Measurements from ENCODE around the gene FUT1. TPM values are rescaled to one million over a fixed set of nuclear protein-coding genes. Genes with fewer than 3 reads are reported as not detected.
A peak's percentile ranks its signal among the peaks of the same experiment; 100 is the strongest.

Gene FUT1
- total RNA-seq, 1 experiment from 2014 or later, result 11.5 TPM

- Mint-ChIP-seq H3K4me3 (peak within 1 kb of the TSS; percentile 71), H3K27me3 (ENCODE audit: low read depth) (peaks cover 19% of the 10 kb centered on the region), H3K9me3 (no peaks in the 10 kb centered on the region), H3K27ac (peak within 1 kb of the TSS; percentile 97), H3K4me1 (peaks cover 27% of the 10 kb centered on the region), H3K36me3 (peaks cover 18% of the 10 kb centered on the region; the same call in 1 of the 2 replicates)
- ChIA-PET CTCF (interaction anchor here (0.5 to 3.4 kb wide), 15 partner anchors 8 to 699 kb away, joined by 3 to 14 read pairs (median 4); partner anchors contain the start of genes CA11, FUT2, GYS1 and KDELR1), POLR2A (interaction anchor here (1.0 to 1.5 kb wide), 5 partner anchors 8 to 51 kb away, joined by 3 to 5 read pairs (median 4); partner anchors contain the start of gene FUT2)
- TF ChIP-seq AR (CRISPR knock-in tag; IDR thresholded peaks at IDR 0.05), result 0 out of 2 replicates have a peak, but pooled peaks have one; percentile 10
- no peak for TF ChIP-seq MXD4 (CRISPR knock-in tag; IDR thresholded peaks at IDR 0.05; ENCODE audit: borderline replicate concordance)
- TF ChIP-seq CBFB (CRISPR knock-in tag; IDR thresholded peaks at IDR 0.05; ENCODE audit: low read depth), result no peak
- no peak for TF ChIP-seq NR1H2 (CRISPR knock-in tag; IDR thresholded peaks at IDR 0.05)
- no peak for TF ChIP-seq ATF3 (CRISPR knock-in tag; conservative IDR thresholded peaks at IDR 0.05)
- 0 out of 2 replicates have a peak, but pooled peaks have one; percentile 21 for TF ChIP-seq EMX1 (CRISPR knock-in tag; IDR thresholded peaks at IDR 0.05)
- no peak for TF ChIP-seq ZBTB43 (CRISPR knock-in tag; IDR thresholded peaks at IDR 0.05)
- no peak for TF ChIP-seq MYBL2 (CRISPR knock-in tag; IDR thresholded peaks at IDR 0.05)
- peak; percentile 55 for TF ChIP-seq ZMAT4 (CRISPR knock-in tag; IDR thresholded peaks at IDR 0.05)
- no peak for TF ChIP-seq ELF4 (CRISPR knock-in tag; IDR thresholded peaks at IDR 0.05; ENCODE audit: low read depth)
- no peak for TF ChIP-seq ATF6 (CRISPR knock-in tag; IDR thresholded peaks at IDR 0.05)
- TF ChIP-seq ZNF121 (CRISPR knock-in tag; IDR thresholded peaks at IDR 0.05), result no peak
- TF ChIP-seq CREM (CRISPR knock-in tag; IDR thresholded peaks at IDR 0.05), result peak; percentile 29; the same call in 1 of the 2 replicates
- peak; percentile 80 for TF ChIP-seq NFYB (CRISPR knock-in tag; conservative IDR thresholded peaks at IDR 0.05; ENCODE audit: low read depth)
- ATAC-seq, result peak; percentile 76
- peak; percentile 91 for DNase-seq (ENCODE audit: low spot score)
Measured at GRCh38 chr19:48746738-48747575, 5.5 kb downstream of the FUT1 start, which contains the start of gene IZUMO1. Gene IZUMO1 (minus strand): TSS chr19:48746909. CDS start chr19:48745859, 1,050 bp downstream.

- TF ChIP-seq RORB (CRISPR knock-in tag; IDR thresholded peaks at IDR 0.05), result no peak
- TF ChIP-seq ATF2 (CRISPR knock-in tag; IDR thresholded peaks at IDR 0.05; ENCODE audit: borderline replicate concordance, low read depth), result no peak
- no peak for TF ChIP-seq KAT7 (CRISPR knock-in tag; IDR thresholded peaks at IDR 0.05; ENCODE audit: borderline replicate concordance)
- TF ChIP-seq ATF1 (CRISPR knock-in tag; IDR thresholded peaks at IDR 0.05), result no peak
- no peak for TF ChIP-seq CREB1 (CRISPR knock-in tag; IDR thresholded peaks at IDR 0.05)
Measured at GRCh38 chr19:48746110-48746509, 6.3 kb downstream of the FUT1 start.

More at GRCh38 chr19:48746110-48746509, 6.3 kb downstream of the FUT1 start:
- ATAC-seq (no peak), DNase-seq (ENCODE audit: low spot score) (no peak)
- ChIA-PET POLR2A (interaction anchor here (1.1 to 1.5 kb wide), 3 partner anchors 21 to 50 kb away, joined by 3 to 5 read pairs (median 5); partner anchors contain the start of gene FUT2), CTCF (interaction anchor here (1.0 to 3.4 kb wide), 9 partner anchors 8 to 247 kb away, joined by 3 to 14 read pairs (median 5); partner anchors contain the start of genes CA11, FUT2, GYS1 and RUVBL2)
- peaks cover 16% of the 10 kb centered on the region; the same call in 1 of the 2 replicates for H3K36me3 Mint-ChIP-seq
- no peaks in the 10 kb centered on the region for H3K9me3 Mint-ChIP-seq
- H3K4me3 Mint-ChIP-seq, result peak overlapping the region; percentile 71
- peaks cover 22% of the 10 kb centered on the region for H3K27me3 Mint-ChIP-seq (ENCODE audit: low read depth)
- peaks cover 28% of the 10 kb centered on the region for H3K4me1 Mint-ChIP-seq
- H3K27ac Mint-ChIP-seq, result peak overlapping the region; percentile 97
